GM18526 (cell line): ENCODE data around the gene CDC34.

Experiments used
- POLR2A ChIP-seq: IDR thresholded peaks from 3 replicates; pipeline ENCODE4 v1.6.1; 2011; ENCODE audit not compliant: insufficient read length; ENCODE audit errors: extremely low read depth

The CDC34 gene

GRCh38 chr19:567296-567900 is 35.8 kb downstream of the CDC34 start:
- no peak for TF ChIP-seq POLR2A

- no peak for TF ChIP-seq POLR2A
These were observed 38.7 kb downstream of the CDC34 start for GRCh38 chr19:570251-570686.

GRCh38 chr19:570937-571565 is 39.5 kb downstream of the CDC34 start:
- peak; percentile 37 for TF ChIP-seq POLR2A

DNA sequence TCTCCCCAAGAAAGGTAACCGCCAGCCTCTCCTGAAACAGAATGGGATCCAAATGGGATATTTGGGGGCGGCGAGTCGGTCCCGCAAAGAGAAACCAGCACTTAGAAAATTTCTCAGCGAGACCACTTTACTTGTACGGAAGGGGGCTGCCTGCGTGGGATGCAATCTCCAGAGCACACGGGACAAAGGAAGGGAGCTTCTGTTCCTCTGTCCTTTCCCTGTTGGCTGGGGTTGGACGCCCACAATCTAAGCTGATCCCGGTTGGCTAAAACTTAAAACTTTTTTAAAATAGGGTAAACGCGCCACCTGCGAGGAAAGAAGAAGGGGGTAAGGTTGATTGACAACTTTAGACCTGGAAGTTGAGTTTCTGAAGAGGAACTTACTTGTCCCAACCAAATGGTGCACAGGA is 40.0 kb downstream of the CDC34 start:
- no peak for TF ChIP-seq POLR2A

- TF ChIP-seq POLR2A = peak; percentile 99
These were observed 40.7 kb downstream of the CDC34 start, which contains the start of gene BSG for GRCh38 chr19:572140-572742. BSG (plus strand) TSS chr19:572596; CDS start chr19:572635, 39 bp downstream.

- no peak for TF ChIP-seq POLR2A
These were observed 41.4 kb downstream of the CDC34 start for GRCh38 chr19:572743-573518.

DNA sequence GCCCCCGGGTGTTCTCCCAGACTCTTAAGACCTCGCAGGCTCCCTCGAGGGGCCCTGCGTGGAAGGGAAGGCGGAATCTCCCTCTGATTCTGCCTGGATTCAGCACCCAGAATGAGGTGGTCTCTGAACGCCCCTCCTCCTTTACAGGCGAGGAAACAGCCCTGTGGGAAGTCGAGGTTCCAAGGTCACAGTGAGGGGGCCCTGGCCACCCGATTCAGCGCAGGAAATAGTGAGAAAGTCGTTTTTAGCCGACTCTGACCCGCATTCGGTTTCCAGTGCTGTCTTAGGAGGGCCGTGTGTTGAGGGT is 41.9 kb downstream of the CDC34 start:
- no peak for TF ChIP-seq POLR2A

GRCh38 chr19:574658-575526 is 43.3 kb downstream of the CDC34 start:
- no peak for TF ChIP-seq POLR2A

DNA sequence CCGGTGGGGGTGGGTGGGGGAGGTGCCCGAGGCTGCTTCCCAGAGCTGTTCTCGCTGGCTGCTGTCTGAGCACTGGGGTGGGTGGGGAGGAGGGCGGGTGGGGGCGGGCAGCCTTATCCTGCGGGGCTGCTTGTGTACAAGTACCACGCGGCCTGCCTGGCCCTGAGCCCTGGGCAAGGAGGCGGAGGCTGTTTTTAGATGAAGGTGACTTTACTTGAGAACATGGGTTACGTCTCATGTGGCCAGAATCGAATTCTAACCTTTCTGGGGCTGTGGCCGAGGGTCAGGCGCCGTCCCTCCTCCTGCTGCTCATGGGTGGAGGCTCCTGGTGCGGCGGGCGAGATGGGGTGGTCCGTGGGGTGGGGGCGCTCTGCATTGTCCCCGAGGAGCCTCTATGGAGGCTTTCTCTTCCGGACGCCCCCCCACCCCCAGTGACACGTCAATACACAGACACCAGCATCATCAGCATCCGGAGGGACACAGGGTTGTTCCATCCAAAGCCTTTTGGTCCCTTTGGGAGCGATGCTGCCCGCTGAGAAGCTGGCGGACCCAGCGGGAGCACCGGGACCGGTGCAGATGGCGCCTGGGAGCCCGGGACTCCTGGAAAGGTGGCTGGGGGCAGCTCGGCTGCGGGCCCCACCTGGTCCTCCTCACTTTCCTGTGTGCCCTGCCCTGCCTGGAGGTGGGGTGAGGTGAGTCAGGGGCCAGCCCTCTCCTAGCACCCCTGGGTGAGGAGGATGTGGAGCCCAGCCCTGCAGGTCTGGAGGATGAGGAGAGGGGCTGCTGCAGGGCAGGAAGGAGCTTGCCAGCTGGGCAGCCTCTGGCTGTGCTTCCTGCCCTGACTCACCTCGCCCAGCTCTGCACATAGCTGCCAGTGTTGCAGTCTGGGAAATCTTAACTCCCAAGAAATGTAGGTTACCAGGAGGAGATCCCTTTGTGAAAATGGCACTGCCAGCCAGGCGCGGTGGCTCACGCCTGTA is 44.3 kb downstream of the CDC34 start:
- TF ChIP-seq POLR2A = no peak

DNA sequence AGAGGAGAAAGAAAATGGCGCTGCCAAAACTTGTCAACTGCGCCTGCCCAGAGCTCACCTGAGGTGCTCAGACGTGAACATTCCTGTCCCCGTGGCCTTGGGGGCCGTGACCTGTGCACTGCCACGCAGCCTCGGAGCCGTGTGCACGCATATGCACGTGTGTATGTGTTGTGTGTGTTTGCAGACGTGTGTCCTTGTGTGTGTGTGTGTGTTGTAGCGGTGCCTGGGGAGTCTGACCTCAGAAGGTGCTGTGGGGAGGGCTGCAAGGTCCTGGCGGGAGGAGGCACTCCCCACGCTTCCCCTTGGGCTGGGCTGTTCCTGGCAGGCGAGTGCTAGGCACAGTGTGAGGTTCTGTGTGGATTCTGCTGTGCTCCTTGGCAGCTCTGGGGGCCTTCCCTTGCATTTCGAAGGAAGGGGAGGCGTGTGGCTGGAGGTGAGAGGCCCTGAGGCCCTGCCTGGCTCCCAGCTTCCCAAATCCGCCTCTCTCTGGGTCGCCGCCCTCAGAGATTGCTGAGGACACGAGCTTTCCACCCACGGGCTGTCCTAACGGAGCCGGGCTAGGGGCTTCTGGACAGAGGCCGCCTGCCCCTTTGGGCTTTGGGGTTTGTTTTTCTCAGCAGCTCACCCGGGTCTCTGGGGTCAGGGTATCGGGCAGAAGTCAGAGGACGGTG is 45.3 kb downstream of the CDC34 start:
- no peak for TF ChIP-seq POLR2A

DNA sequence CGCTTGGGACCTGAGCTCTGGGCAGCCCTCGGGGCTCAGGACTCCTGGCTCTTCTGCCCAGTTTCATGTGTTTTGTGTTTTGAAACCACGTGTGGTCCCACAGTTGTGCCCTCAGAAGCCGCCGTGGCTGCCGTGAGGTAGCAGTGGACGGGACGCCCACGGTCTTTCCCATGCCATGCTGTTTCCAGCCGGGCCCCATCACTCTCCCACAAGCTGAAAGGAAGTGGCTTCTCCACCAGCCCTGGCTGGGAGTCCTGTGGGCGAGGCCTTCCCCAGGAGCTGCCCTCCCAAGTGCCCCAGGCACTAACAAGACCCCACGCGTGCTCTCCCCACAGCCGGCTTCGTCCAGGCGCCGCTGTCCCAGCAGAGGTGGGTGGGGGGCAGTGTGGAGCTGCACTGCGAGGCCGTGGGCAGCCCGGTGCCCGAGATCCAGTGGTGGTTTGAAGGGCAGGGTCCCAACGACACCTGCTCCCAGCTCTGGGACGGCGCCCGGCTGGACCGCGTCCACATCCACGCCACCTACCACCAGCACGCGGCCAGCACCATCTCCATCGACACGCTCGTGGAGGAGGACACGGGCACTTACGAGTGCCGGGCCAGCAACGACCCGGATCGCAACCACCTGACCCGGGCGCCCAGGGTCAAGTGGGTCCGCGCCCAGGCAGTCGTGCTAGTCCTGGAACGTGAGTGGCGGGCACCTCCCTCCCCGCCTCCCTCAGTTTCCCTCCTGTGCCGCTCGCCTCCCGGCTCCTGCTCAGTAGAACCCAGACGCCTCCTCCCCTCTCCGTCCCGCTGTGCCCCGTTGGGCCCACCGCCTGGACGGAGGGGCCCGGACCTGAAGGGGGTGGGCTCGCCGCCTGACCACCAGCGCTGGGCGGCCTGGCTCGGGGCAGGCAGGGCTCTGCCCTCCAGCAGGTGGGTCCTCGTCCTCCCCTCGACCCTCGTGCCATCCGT is 46.2 kb downstream of the CDC34 start:
- TF ChIP-seq POLR2A = no peak

- TF ChIP-seq POLR2A = no peak
These were observed 47.7 kb downstream of the CDC34 start for GRCh38 chr19:579111-579841.

GRCh38 chr19:579842-580155 is 48.2 kb downstream of the CDC34 start:
- TF ChIP-seq POLR2A = no peak
